GM19468 (cell line): ENCODE results near the gene LGALS9C.
"Not testable (repeated sequence)": the region's sequence is repeated elsewhere in the genome, so short reads cannot be mapped to it uniquely, and the experiment has no call there.

Experiments
- ATAC-seq: cut with Tn5 transposase; IDR thresholded peaks from one replicate; pipeline ENCODE4 v1.9.1; 2021; ENCODE audit warnings: mild to moderate bottlenecking, moderate library complexity, moderate number of reproducible peaks; ENCODE audit not compliant: unreplicated experiment; ENCODE audit errors: extremely low read depth

The LGALS9C gene

DNA sequence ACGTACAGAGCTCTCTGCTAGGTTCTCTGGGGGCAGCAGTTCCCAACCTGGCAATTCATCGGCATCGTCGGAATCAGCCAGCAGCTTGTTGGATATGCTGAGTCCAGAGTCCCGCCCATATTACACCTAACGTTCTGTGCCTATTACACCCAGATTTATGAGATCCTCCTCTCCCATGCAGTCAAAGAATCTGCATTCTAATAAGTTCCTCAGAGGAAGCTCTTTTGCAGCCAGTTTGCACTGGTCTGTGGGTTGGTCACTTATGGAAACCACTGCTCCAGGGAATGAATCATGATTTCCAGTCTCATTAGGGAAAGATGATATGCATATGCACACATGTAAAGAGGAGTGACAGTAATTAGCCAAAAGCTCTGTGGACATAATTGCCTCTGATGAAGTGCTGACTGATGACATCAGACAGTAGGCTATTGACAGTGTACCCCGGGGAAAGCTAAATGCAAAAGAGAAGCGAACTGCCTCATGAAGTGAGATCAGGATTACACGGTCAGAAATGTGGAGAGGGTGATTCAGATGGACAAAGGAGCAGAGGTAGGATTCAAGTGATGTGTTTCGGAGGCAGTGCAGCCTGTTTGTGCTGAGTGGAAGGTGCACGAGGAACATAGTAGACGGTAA lies 49.7 kb downstream of the LGALS9C start:
- ATAC-seq, result not testable (repeated sequence)

DNA sequence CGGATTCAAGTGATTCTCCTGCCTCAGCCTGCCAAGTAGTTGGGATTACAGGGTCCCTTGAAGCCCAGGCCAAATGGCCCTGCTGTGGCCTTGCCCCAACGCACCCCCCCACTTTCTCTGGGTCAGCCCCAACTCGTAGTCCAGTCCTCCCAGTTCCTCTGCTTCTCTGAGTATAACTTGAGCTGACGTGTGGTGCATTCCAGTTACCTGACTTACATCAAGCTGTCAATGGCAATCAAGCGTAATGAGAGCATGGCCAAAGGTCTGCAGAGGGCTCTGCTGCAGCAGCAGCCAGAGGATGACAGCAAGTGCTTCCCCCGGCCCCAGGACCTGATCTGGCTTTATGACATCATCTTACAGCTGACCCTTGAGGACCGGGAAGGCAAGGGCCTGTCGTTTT lies 50.8 kb downstream of the LGALS9C start:
- ATAC-seq, result not testable (repeated sequence)

DNA sequence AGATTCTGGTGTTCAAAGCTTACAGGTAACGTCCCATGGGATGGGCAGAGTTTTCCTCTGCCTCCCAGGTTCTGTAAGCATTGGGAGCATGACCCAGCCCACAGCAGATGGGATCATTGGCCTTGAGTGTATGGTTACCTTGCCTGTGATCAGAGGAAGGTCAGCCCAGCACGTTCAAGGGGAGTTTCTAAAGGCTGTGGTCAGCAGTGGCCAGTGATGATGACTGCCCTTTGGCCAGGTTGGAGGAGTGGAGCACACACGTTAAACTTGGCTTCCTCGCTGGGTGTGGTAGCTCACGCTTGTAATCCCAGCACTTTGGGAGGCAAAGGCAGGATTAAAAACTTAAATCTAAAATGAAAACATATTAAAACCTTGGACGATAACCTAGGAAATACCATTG lies 51.8 kb downstream of the LGALS9C start:
- not testable (repeated sequence) for ATAC-seq

- not testable (repeated sequence) for ATAC-seq
These were observed 52.4 kb downstream of the LGALS9C start for GRCh38 chr17:18528899-18529500.

DNA sequence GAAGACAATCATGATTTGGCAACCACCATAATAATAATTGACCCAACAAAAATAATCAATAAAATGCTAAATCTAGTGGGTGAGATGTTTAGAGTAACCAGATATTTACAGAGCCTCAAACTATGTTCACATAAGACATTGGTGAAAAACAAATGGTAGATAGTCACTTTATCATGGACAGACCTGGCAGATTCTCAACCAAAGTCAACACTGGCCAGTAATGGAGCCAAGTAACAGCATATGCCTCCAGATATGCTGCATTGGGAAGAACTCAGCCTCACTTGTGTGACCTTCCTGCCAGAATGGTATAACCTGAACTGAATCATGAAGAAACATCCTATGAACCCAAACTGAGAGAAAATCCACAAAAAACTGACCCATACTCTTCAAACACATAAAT lies 53.8 kb downstream of the LGALS9C start:
- ATAC-seq, result not testable (repeated sequence)

- ATAC-seq, result not testable (repeated sequence)
These were observed 65.6 kb downstream of the LGALS9C start for GRCh38 chr17:18542234-18542633.

DNA sequence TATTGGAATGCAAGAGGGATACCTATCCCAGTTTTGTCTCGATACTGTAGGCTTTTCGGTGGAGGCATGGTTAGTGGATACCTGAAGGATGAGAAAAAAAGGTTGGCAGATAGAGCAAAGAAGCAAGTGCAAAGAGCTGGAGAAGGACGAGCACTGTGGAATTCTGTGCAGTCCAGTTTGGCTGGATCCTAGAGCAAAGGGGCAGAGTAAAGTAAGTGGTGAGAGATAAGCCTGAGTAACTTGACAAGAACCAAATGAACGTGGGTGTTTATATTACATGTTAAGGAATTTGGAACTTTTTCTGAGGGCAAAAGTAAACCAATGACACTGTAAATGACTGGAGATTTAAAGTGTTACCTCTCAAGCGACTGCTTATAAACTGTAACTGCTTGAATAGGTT lies 66.3 kb downstream of the LGALS9C start:
- ATAC-seq, result not testable (repeated sequence)
